Measurements from ENCODE around the gene SUSD2.

DNA sequence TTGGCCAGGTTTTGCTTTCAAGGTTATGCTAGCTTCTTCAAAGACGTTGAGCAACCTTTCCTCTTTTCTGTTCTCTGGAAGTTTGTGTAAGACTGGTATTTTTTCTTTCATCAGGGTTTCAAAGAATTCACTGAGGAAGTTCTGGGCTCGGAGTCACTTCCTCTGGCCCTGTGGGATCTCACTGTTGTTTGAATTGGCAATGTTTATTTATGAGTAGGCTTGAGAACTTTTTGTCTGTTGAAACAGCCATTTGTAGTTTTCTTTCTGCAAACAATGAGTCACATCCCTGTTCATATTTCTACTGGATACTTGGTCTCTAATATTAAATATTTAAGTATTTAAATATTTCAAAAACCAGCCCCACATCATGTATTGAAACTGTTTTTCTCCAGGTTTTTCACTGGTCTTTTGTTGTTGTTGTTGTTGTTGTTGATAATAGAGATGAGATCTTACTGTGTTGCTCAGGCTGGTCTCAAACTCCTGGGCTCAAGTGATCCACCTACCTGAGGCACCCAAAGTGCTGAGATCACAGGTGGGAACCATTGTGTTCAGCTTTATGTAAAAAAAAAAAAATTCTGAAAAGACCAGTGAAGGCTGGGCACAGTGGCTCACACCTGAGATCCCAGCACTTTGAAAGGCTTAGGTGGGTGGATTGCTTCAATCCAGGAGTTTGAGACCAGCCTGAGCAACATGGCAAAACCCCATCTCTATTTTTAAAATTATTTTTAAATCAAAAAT lies 26.9 kb downstream of the SUSD2 start:
- TF ChIP-seq, protein P1, sequence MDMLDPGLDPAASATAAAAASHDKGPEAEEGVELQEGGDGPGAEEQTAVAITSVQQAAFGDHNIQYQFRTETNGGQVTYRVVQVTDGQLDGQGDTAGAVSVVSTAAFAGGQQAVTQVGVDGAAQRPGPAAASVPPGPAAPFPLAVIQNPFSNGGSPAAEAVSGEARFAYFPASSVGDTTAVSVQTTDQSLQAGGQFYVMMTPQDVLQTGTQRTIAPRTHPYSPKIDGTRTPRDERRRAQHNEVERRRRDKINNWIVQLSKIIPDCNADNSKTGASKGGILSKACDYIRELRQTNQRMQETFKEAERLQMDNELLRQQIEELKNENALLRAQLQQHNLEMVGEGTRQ (IDR thresholded peaks at IDR 0.05; ENCODE audit: low read depth, low read length): no peak
- TF ChIP-seq, protein P2, sequence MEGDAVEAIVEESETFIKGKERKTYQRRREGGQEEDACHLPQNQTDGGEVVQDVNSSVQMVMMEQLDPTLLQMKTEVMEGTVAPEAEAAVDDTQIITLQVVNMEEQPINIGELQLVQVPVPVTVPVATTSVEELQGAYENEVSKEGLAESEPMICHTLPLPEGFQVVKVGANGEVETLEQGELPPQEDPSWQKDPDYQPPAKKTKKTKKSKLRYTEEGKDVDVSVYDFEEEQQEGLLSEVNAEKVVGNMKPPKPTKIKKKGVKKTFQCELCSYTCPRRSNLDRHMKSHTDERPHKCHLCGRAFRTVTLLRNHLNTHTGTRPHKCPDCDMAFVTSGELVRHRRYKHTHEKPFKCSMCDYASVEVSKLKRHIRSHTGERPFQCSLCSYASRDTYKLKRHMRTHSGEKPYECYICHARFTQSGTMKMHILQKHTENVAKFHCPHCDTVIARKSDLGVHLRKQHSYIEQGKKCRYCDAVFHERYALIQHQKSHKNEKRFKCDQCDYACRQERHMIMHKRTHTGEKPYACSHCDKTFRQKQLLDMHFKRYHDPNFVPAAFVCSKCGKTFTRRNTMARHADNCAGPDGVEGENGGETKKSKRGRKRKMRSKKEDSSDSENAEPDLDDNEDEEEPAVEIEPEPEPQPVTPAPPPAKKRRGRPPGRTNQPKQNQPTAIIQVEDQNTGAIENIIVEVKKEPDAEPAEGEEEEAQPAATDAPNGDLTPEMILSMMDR (conservative IDR thresholded peaks at IDR 0.05; ENCODE audit: low read depth, low read length): no peak
- peak; percentile 97 for TF ChIP-seq CEBPB (IDR thresholded peaks at IDR 0.05; ENCODE audit: low read depth, low read length)
- TF ChIP-seq POLR2A (IDR thresholded peaks at IDR 0.05; ENCODE audit: low read depth, low read length): no peak
- no peak for TF ChIP-seq SMC3 (IDR thresholded peaks at IDR 0.05; ENCODE audit: low read depth, low read length)
- no peak for TF ChIP-seq RAD21 (IDR thresholded peaks at IDR 0.05; ENCODE audit: low read length)
- no peak for TF ChIP-seq RFX5 (IDR thresholded peaks at IDR 0.05; ENCODE audit: low read depth, low read length)
- TF ChIP-seq MXI1 (IDR thresholded peaks at IDR 0.05; ENCODE audit: borderline replicate concordance, low read depth, low read length): no peak
- no peak for TF ChIP-seq RCOR1 (IDR thresholded peaks at IDR 0.05; ENCODE audit: insufficient replicate concordance, low read length)
- no peak for TF ChIP-seq CHD1 (IDR thresholded peaks at IDR 0.05; ENCODE audit: low read depth, low read length)

Data from IMR-90 (cell line).